Chondrocyte (in vitro differentiated cells): ENCODE data around the gene ZFHX3. TPM values are rescaled to one million over a fixed set of nuclear protein-coding genes. Genes with fewer than 3 reads are reported as not detected.
A peak's percentile ranks its signal among the peaks of the same experiment; 100 is the strongest.

ENCODE experiments used
- DNase-seq: peaks from one replicate; pipeline ENCODE4 v3.0.0; 2021; ENCODE audit warnings: mixed read lengths, low spot score
- H3K27ac Mint-ChIP-seq: one replicate; pipeline ENCODE4 v1.8.0; 2021; ENCODE audit warnings: mild to moderate bottlenecking, moderate library complexity, mixed read lengths; ENCODE audit not compliant: unreplicated experiment
- H3K27me3 Mint-ChIP-seq: 2 replicates; pipeline ENCODE4 v1.8.0; 2021; ENCODE audit warnings: low read depth, mixed read lengths
- H3K36me3 Mint-ChIP-seq: 2 replicates; pipeline ENCODE4 v1.8.0; 2021; ENCODE audit warnings: low read depth, mixed read lengths
- H3K4me1 Mint-ChIP-seq: 2 replicates; pipeline ENCODE4 v1.8.0; 2021; ENCODE audit warnings: low read depth, mild to moderate bottlenecking, mixed read lengths
- H3K4me3 Mint-ChIP-seq: one replicate; pipeline ENCODE4 v1.8.0; 2021; ENCODE audit warnings: mild to moderate bottlenecking, moderate library complexity, mixed read lengths; ENCODE audit not compliant: unreplicated experiment
- H3K9me3 Mint-ChIP-seq: 2 replicates; pipeline ENCODE4 v1.8.0; 2021; ENCODE audit warnings: low read depth, mixed read lengths
- total RNA-seq: library from RNA; stranded (reverse); gene quantifications from 3 replicates; pipeline ENCODE4 v1.2.1, GENCODE V29; 2021
- TF ChIP-seq, protein P1 (sequence below): fragments of 200-600 bp; sonication (generic); IDR thresholded peaks from 2 replicates; pipeline ENCODE4 v1.5.0; 2021; ENCODE audit warnings: antibody characterized with exemption, mild to moderate bottlenecking, moderate library complexity

ZFHX3 gene
- total RNA-seq, 1 donor from 2014 or later, result 86.8 TPM

GRCh38 chr16:72963533-72964315 is 84.2 kb downstream of the ZFHX3 start:
- Mint-ChIP-seq H3K27me3 (no peaks in the 10 kb centered on the region), H3K27ac (peak overlapping the region; percentile 67), H3K4me1 (peaks cover 68% of the 10 kb centered on the region), H3K36me3 (peaks cover 26% of the 10 kb centered on the region), H3K9me3 (no peaks in the 10 kb centered on the region), H3K4me3 (no peak overlapping the region)
- DNase-seq, result no peak
- TF ChIP-seq, protein P1, sequence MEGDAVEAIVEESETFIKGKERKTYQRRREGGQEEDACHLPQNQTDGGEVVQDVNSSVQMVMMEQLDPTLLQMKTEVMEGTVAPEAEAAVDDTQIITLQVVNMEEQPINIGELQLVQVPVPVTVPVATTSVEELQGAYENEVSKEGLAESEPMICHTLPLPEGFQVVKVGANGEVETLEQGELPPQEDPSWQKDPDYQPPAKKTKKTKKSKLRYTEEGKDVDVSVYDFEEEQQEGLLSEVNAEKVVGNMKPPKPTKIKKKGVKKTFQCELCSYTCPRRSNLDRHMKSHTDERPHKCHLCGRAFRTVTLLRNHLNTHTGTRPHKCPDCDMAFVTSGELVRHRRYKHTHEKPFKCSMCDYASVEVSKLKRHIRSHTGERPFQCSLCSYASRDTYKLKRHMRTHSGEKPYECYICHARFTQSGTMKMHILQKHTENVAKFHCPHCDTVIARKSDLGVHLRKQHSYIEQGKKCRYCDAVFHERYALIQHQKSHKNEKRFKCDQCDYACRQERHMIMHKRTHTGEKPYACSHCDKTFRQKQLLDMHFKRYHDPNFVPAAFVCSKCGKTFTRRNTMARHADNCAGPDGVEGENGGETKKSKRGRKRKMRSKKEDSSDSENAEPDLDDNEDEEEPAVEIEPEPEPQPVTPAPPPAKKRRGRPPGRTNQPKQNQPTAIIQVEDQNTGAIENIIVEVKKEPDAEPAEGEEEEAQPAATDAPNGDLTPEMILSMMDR, result peak; percentile 22

DNA sequence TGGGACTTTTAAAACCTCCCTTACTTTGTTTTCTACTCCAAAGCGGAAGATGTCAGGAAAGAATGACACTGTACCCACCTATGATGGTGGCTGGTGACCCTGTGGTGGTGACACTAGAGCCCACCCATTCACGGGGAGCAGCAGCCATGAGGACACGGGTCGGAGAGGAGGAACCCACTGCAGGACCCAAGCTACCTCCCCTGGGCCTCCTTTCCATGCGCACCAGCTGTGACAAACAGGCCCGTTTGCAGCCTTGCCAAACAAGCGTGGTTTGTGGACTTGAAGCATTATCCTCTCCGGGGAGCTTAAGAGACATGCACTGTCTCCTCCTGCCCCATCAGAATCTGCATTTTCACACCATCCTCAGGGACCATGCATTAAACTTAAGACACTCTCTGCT is 85.6 kb downstream of the ZFHX3 start:
- Mint-ChIP-seq H3K4me1 (peaks cover 61% of the 10 kb centered on the region), H3K9me3 (no peaks in the 10 kb centered on the region), H3K27me3 (no peaks in the 10 kb centered on the region), H3K4me3 (no peak overlapping the region), H3K36me3 (peaks cover 29% of the 10 kb centered on the region), H3K27ac (no peak overlapping the region)
- TF ChIP-seq, protein P1, result no peak
- DNase-seq, result no peak

DNA sequence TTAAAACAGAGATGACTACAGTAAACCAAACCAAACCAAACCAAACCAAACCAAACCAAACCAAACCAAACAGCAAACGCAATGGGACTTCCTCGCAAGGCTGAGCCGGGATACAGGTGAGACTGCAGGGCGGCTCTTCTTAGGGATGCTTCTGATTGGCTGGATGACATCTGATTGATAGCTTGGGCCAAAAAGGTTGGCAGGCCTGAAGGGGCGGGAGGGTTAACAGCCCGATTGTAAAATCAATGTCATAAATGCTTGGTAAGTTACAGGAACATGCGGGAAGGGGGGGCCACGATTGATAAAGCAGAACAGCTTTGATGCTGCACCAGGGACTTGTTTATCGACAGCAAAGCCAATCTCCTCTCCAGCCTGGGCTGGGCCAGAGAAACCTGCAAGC is 86.1 kb downstream of the ZFHX3 start:
- no peak for DNase-seq
- TF ChIP-seq, protein P1, result no peak
- H3K27me3 Mint-ChIP-seq, result no peaks in the 10 kb centered on the region
- H3K9me3 Mint-ChIP-seq, result no peaks in the 10 kb centered on the region
- peak overlapping the region; percentile 60 for H3K27ac Mint-ChIP-seq
- H3K36me3 Mint-ChIP-seq, result peaks cover 29% of the 10 kb centered on the region
- H3K4me1 Mint-ChIP-seq, result peaks cover 57% of the 10 kb centered on the region
- H3K4me3 Mint-ChIP-seq, result no peak overlapping the region

DNA sequence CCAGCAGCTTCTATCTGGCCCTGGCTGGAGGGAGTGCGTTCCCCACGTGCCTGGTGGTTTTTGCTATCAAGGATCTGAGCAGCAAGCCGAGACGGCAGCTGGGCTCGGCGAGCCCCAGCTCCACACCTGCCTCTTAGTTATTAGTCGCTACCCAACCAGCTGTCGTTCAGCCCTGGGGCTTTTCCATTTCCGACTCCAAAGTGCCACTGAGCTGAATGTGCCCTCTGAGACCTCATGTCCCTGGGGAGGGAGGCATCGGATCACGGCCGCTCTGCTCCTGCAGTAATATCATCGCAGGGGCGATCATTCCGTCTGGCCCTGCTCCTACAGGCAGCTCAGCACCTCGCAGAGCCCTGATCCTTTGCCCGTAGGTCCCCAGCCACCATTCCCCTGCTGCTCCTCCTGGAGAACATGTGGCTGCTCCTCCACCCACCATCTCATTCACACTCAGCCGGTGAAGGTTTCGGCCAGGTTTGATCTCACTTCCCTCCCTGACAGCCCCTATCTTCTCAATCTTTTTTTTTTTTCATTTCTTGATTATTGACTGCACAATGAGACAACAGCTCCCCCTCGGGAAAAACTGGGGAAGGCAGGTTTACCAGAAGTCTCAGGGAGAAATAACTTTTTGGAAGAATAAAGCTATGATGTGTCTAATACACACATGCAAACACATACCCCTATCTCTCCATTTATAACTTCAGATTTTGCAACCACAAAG is 86.7 kb downstream of the ZFHX3 start:
- Mint-ChIP-seq H3K36me3 (peaks cover 28% of the 10 kb centered on the region), H3K4me1 (peaks cover 55% of the 10 kb centered on the region), H3K9me3 (no peaks in the 10 kb centered on the region), H3K4me3 (peak overlapping the region; percentile 20), H3K27ac (peak overlapping the region; percentile 62), H3K27me3 (no peaks in the 10 kb centered on the region)
- DNase-seq, result no peak
- TF ChIP-seq, protein P1, result peak; percentile 81

GRCh38 chr16:72960101-72960500 is 87.8 kb downstream of the ZFHX3 start:
- no peaks in the 10 kb centered on the region for H3K9me3 Mint-ChIP-seq
- TF ChIP-seq, protein P1, result no peak
- peaks cover 58% of the 10 kb centered on the region for H3K4me1 Mint-ChIP-seq
- no peak overlapping the region for H3K4me3 Mint-ChIP-seq
- no peaks in the 10 kb centered on the region for H3K27me3 Mint-ChIP-seq
- DNase-seq, result no peak
- H3K36me3 Mint-ChIP-seq, result peaks cover 25% of the 10 kb centered on the region
- peak overlapping the region; percentile 57 for H3K27ac Mint-ChIP-seq
